Sciatic nerve (tissue), 2 donors: Measurements from ENCODE around the gene RAET1L. TPM values are rescaled to one million over a fixed set of nuclear protein-coding genes. Genes with fewer than 3 reads are reported as not detected.
A peak's percentile ranks its signal among the peaks of the same experiment; 100 is the strongest.
"Not testable (repeated sequence)": the region's sequence is repeated elsewhere in the genome, so short reads cannot be mapped to it uniquely, and the experiment has no call there.

Source experiments
- ATAC-seq: fragments of 200-7000 bp; cut with Tn5 transposase; one replicate; pipeline ENCODE4 v1.9.1; 2020; ENCODE audit warnings: mild to moderate bottlenecking, moderate library complexity
- DNase-seq: peaks from one replicate; pipeline ENCODE4 v3.0.0-alpha.2; 2020; ENCODE audit warnings: low spot score
- intact Hi-C: fragments of 100-400 bp; cut with DNase I; formaldehyde crosslinking; loops from one replicate; pipeline ENCODE4 v1.14.2; 2022
- total RNA-seq: library from RNA; stranded (reverse); fragmentation: NEBNext Ultra II Directional; extraction: Animal tissue kit (Norgen Biotek cat#: 25700); gene quantifications from one replicate; pipeline ENCODE4 v1.2.1, GENCODE V29; 2021
- donor health status: DM: no; HTN: no; CAD: no.
- donor health status: DM: no; HTN: no; CAD: no.

RAET1L gene
- total RNA-seq, 1 donor from 2014 or later = not detected

DNA sequence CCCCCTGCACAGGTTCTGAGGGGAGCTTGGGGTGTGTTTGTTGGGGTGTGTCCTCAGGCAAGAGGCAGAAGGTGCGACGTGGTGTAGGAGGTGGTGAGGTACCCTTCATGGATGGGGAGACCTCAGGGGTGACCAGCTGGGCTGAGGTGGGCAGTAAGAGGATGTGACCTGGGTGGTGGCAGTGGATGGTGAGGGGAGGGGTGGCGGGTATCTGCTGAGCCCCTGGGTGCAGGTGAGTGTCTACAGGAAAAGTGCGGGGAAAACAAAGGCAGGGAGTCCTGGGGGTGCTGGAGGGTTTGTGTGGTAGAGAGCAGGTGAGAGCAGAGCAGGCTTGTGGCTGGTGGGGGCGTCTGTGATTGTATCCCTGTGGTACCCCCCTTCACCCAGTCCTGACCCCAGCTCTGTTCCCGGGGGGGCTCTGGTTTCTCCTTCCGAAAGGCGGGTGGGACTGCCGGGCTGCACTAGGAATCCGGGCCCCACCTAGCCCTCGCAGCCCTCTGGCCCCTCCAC is 631 bp downstream of the RAET1L start:
- ATAC-seq = peak; percentile 5
- DNase-seq = no peak
- intact Hi-C loops = no loop called here

DNA sequence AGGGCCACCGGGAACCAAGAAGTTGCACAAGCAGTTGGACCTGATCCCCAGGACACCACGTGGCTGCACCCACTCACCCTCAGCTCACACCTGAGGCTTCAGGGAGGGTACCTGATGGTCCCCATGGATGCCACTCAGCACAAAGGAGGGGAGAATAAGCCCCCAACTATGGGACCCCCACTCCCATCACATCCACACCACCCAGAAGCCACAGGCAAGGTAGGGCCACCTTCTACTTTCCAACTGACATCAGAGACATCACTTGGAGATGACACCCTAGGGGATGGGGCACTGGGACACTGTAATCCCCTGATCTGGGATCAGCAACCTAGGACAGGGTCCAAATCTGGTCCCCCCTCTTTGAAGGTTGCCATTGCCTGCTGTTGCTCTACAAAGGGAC is 1.3 kb downstream of the RAET1L start:
- intact Hi-C loops, DNase-seq, ATAC-seq: not testable (repeated sequence)

DNA sequence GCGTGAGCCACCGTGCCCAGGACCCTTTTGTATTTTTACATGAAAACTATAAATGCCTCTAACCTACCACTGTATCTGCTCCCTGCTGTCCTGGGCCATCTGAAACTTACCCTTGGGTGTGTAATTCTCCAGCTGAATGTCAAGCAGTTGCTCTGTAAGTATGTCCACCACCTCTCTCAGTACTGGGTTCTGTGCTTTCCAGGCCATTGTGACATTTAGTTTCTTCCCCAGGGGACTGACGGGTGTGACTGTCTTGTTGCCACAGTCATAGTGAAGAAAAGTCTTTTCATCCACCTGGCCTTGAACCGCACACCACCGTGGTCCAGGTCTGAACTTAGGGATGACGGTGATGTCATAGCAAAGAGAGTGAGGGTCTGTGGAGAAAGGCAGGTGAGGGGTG is 3.5 kb downstream of the RAET1L start:
- intact Hi-C loops, DNase-seq, ATAC-seq: not testable (repeated sequence)

DNA sequence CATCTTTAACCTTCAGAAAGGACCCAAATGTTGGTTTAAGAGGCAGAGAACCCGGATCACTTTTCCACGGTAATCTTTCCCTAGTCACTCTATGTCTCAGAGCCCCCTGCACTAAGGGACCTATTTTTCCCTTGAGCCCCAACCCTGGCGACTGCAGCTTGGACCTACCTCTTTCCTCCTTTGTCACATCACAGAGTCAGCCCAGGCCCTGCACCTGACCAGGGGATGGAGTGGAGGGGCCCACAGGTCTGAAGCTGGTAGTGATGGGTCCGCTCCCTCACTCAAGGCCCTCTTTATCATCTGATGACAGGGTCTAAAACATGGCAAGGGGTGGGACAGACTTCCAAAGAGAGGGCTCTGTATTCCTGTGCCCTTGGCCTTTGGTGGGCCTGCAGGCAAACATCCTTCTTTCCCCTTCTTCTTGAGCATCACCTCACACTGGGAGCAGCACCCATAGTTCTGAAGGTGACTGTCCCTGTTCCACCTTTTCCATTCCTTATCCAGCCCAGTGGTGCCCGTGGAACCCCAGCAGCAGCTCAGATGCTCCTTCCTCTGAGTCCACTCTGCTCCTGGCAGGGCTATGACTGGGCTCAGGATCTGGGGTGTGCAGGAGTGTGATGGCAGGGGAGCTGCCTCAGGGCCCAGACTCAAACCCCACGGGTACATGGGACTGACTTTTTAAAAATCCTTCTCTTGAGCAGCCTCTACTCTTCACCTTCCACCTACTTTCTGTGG is 6.3 kb downstream of the RAET1L start:
- ATAC-seq = no peak
- DNase-seq = peak; percentile 33
- intact Hi-C loops = no loop called here

DNA sequence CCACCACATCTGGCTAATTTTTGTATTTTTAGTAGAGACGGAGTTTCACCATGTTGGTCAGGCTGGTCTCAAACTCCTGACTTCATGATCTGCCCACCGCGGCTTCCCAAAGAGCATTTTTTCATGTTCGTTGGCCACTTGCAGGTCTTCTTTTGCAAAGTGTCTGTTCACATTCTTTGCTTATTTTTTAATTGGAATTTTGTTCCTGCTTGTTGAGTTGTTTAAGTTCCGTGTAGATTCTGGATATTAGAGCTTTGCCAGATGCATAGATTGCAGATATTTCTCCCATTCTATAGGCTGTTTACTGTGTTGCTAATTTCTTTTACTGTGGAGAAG is 8.2 kb downstream of the RAET1L start:
- not testable (repeated sequence) for ATAC-seq, DNase-seq
- intact Hi-C loops = loop anchor here (2.0 kb wide), 1 partner anchor 82 kb away; no protein-coding TSS in a partner anchor

DNA sequence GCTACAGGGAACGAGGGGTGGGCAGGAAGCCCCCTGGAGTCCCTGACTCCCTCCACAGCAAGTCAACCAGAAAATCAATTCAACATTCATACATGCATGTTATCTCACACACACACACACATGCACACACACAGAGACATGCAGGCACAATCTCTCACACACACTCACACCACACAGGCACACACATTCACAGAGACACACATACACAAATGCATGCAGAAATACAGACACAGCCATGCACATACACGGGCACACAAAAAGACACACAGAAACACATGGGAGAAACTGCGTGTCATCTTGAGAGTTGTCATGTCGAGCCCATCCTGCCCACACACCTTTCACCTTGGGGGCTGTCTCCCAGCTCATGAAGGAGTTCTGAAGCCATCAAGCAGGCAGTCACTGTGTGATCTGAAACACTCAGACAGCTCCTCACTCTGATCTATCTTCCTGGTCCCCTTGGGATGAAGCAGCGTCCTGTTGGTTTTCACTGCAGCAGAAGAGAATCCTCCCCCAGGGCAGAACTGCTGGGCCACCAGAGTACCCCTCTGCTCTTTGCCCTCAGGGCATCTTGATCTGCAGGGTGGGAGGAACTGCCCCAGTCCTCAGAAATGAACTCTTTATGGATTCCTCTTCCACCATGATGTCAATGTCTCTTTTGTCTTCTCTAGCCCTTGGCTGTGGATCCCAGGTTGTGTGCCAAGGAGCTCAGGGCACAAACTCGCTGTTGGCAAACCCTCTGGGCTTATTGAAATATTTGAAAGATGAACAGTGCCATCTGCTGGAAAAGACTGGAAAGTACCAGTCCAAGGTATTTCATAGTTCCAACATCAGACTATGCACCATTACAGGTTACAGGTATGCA is 8.8 kb downstream of the RAET1L start:
- DNase-seq (no peak), ATAC-seq (peak; percentile 74)
- intact Hi-C loops = loop anchor here (2.0 kb wide), 1 partner anchor 82 kb away; no protein-coding TSS in a partner anchor

DNA sequence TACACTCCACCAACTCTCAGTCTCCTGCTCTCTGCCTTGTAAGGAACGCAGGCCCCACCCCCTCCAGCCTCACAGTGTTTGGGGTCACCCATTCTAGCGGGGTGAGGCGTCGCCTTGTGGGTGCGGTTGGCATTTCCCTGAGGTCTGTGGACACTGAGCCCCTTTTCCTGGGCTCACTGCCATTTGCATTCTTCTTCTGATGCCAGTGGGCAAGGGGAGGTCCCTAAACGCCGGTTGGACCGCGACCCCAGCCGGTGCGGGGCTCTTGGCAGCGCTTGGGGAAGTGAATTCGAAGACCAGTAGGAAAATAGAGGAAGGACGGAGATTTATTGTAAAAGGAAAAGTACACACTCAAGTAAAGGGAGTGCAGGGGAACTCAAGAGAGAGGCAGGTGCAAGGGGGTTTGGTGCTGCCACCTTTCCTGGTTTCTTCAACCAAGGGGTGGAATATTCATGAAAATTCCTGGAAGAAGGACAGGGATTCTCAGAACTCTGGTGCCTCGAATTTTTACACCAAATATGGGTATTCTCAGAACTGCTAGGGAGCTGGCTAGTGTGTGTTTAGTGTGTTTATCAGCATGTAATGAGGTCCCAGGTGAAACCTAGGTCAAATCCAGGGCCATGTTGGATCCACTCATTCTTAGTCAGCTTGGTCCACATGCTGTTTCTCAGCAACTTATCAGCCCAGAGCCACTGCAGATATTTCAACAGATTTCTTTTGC is 9.9 kb downstream of the RAET1L start:
- not testable (repeated sequence) for DNase-seq, ATAC-seq
- intact Hi-C loops = loop anchor here (2.0 kb wide), 1 partner anchor 81 kb away; no protein-coding TSS in a partner anchor

DNA sequence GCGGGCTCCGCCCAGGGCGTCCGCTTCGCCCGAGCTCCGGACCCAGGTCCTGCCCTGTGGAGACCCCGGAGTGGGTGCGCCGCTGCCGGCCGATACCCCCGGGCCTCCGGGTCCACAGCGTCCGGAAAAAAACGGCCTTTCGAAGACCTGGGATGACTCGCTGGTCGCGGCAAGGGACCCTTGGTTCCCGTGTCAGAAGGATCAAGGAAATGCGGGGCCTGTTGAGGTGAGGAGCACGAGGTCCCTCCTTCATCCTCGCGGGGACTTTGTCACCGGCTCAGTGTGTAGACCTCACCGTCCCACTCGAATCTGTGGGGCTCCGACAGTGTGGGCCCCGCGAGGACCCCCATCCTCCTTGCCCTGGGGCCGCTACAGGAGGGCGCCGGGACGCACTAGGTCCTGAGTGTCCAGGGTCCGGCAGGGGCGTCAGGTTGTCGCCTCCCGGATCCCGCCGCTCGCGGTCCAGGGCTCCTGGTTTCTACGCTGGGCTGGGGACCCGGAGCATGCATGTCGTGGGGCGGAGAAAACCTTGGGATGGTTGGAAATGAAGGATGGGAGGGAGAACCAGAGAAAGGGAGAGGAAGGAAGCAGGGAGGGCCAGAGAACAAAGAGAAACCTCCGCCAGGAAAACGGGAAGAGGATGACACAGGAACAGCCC is 10.6 kb downstream of the RAET1L start:
- intact Hi-C loops, DNase-seq, ATAC-seq: not testable (repeated sequence)

DNA sequence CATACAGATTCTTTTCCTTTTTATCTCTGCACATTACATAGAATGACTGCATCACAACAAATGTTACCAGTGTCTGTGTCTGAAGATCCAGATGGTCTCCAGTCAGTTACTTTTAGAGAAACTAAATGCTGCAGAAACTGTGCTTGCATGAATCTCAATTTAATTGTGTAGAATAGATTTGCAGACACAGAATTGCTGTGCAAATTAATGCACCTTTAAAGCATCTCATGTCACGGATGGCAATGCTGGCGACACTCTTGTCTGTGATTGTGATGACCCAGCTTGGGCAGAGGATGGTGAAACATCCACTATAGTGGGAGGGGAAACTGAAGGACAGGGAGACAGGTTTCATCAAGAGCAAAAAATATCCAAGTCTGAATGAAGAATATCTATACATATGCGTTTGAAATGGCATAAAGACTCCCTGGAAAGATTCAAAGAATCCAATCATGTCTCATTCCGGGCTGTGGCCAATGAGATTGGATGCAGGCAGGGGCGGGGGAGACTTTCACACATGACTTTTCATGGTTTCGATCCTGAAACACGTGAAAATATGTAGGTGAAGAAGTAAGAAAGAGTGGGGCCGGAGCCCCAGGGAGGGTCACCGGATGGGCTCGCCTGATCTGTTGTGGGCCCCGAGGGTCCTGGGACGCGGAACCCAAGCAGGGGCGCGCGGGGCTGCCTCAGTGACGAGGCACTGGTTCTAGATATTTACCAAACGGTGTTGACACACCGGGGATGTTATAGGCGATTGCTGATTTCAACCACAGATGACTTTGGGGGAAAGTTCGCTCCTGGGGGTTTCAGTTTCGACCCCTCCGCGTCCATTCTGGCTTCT is 11.3 kb downstream of the RAET1L start:
- ATAC-seq, intact Hi-C loops, DNase-seq: not testable (repeated sequence)

DNA sequence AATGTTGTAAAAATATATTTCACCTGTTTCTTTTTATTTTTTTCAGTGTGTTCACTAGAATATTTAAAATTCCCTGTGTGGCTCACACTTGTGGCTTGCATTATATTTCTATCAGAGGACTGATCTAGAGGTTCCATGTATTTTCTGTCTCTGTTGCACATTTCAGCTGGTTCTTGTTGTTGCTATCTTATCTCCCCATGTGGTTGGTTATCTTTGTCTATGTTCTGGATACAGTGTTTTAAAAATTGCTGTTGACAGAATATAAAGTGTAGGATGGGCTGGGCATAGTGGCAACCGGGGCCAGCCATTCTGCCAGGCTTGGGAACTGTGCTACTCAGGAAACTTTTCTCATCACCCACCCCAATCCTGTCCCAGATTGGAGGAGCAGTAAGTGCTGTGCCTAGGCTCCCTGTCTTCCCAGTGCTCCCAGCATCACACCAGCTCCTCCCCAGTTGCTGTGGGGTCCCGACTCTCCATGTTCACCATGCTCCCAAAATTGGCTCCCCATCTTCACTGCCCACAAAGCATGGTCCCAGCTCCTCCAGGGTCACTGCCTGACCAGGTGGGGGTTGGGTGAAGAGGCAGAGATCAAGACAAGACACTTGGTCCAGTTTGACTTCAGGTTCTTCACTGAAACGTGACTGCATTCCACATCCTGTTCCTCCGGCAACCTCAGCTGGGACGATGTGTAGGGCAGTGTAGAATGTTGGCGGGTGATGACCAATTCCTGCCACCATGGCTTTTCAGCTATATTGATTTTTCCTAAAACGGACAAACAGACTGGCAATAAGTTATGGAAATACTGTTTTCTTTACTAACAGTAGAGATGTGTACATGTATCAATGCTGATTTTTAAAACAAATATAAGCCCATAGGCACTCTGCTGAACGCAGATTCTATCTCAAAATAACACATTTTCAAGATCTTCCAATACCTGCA is 12.2 kb downstream of the RAET1L start:
- intact Hi-C loops, ATAC-seq, DNase-seq: not testable (repeated sequence)

DNA sequence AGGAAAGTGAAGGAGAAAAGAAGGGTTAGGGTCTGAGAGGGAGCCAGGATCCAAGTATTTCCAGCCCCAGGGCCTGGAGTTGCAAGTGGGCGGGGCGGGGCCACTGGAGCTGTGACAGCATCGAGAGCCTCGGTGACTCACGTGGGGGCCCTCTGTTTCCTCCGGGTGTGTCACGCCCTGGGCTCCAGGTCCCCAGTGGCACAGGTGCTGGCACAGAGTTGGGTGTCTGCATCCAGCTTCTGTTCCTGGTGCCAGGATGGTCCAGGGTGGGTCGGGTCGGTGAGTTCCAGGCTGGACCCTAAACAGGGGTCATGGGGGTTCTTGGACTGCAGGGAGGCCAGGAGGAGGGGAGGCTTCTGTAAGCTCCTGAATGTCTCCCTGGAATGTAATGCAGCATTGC is 16.7 kb downstream of the RAET1L start:
- ATAC-seq (no peak), DNase-seq (no peak)
- intact Hi-C loops = no loop called here

DNA sequence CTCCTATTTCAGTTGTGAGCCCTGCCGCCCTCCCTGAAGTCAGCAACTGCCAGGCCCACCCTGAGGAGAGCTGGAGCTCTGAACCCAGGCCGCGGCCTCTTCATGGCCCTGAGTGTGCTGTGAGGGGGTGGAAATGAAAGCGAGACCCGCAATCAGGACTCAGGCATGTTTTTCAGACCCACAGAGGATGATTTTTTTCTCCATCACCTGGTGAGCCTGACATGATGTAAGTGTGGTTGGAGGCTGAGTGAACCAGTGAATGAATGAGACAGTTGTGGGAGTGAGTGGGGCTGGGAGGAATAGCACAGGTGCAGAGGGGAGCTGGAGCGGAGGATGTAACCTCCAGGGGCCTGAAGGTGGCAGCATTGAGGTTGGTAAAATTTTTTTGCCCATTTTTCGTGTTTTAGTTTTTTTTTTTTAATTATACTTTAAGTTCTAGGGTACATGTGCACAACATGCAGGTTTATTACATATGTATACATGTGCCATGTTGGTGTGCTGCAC is 18.3 kb downstream of the RAET1L start:
- intact Hi-C loops = no loop called here
- no peak for DNase-seq
- no peak for ATAC-seq

DNA sequence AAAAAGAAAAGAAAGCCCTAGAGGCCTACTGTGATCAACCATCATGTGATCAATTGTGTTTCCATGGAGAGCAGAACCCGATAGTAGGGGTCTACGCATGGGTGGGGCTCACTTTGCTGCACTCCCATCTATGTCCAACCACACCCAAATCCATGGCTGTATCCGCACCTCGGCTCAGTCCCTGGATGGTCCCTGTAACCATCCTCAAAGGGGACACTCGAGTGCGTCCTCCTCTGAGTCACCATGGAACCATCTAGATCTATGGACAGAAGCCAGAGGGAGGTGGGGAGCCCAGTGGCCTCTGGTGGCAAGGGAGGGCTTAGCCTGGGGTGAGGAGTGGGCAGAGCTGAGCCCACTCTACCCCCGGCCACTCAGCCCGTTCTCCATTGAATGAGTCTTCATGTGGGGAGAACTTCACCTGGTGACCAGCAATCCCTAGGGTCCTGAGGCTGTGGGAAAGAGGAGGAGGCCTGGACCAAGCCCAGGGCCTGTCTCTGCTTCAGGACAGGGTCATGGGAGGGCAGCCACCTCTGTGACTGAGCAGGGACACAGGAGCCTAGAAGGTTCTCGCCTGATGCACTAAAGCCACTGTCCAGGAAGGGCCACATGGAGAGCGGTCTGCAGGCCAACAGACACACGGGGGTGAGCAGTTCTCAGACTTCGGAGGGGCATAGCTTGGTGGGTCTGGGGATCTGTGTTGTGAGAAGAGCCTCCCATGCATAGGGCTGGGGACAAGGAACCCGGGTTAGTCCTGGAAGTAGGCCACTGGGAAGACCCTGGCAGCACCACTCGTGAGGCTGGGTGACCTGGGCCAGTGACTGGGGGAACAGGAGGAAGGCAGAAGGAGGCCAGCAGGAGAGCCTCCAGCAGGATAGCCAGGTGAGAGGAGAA is 19.3 kb downstream of the RAET1L start:
- ATAC-seq (no peak), DNase-seq (peak; percentile 50)
- intact Hi-C loops = no loop called here

DNA sequence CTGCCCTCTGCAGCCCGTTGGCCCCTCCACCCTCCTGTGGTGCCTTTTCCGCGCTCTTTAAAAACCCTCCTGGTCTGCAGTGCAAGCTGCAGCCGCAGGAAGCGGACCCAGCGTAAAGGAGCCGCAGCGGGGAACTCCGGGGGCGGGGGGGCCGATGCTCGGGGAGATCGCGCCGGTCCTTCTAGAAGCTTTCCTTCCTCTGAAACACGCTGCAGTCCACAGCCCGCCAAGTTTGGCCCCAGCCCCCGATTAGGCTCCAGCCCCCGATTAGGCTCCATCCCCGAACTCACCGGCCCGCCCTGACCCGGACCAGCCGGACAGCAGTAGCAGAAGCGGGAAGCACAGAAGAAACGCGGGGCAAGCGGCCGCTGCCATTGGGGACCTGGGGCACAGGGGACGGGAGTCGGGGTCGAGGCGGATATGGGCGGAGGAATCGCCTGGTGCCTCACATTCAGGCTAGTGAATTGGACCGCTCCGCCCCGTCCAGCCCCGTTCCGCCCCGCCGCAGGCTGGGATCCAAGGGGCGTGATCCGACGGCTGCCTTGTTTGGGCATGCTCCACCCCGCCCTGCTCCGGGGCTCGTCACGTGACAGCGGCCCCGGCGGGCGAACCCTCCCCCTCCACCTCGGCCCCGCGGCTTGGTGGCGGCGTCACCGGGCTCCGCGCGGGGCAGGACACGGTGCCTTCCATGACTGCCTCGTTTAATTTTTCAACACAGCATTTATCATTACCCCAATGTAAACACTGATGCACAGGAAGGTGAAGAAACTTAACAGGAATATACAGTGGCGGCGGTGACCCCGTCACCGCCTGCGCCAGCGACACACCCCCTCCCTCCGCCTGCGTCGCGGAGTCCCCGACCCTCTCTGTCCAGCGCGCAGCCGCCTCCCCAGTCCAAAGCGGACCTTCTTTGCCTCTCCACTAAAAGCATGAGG is 20.3 kb downstream of the RAET1L start:
- ATAC-seq (peak; percentile 98), DNase-seq (peak; percentile 93)
- intact Hi-C loops = no loop called here
